ENCODE data around the gene CACUL1. TPM values are rescaled to one million over a fixed set of nuclear protein-coding genes. Genes with fewer than 3 reads are reported as not detected.

Gene CACUL1
- total and polyA plus RNA-seq, 2 donors (not counting 3 experiments of a cell fraction or from before 2014, with no cell fraction given), result 6.0 to 35.1 TPM

GRCh38 chr10:118680197-118680596 is 74.6 kb downstream of the CACUL1 start:
- no peak overlapping the region for H3K27ac ChIP-seq (ENCODE audit: insufficient read depth, low read depth, low read length)
- H3K9ac ChIP-seq (replicated peaks; ENCODE audit: extremely low read depth, insufficient read depth, low read length), result no peak overlapping the region
- dilution Hi-C loops (cut with MboI; ENCODE audit: extremely low pct_ligation_motif_present, low sequenced_read_pairs), result no loop called here
- no peak overlapping the region for H3K4me2 ChIP-seq (ENCODE audit: insufficient read depth, low read length)
- H2AFZ ChIP-seq (ENCODE audit: low read depth, low read length), result no peak overlapping the region
- no peaks in the 10 kb centered on the region for H4K20me1 ChIP-seq (replicated peaks; ENCODE audit: control insufficient read depth, extremely low read depth, insufficient read depth, low read length)
- H3K4me1 ChIP-seq (ENCODE audit: control insufficient read depth, extremely low read depth, insufficient read depth, low read length), result no peaks in the 10 kb centered on the region
- no peak for DNase-seq (ENCODE audit: low read depth, low spot score)
- no peaks in the 10 kb centered on the region for H3K27me3 ChIP-seq (ENCODE audit: control insufficient read depth in 2 of 2, insufficient read depth in 2 of 2, low read length in 2 of 2)
- TF ChIP-seq POLR2A (IDR thresholded peaks at IDR 0.05; ENCODE audit: low read depth, low read length), result no peak
- no peak for TF ChIP-seq MYC (IDR thresholded peaks at IDR 0.05; ENCODE audit: low read depth, low read length)
- TF ChIP-seq MAX (IDR thresholded peaks at IDR 0.05; ENCODE audit: insufficient read depth, insufficient read length), result no peak
- TF ChIP-seq POLR2AphosphoS5 (IDR thresholded peaks at IDR 0.05; ENCODE audit: insufficient read depth, low read depth, low read length), result no peak
- TF ChIP-seq GATA2 (IDR thresholded peaks at IDR 0.05; ENCODE audit: insufficient read depth, insufficient read length, low read depth, low read length), result no peak
- TF ChIP-seq FOS (IDR thresholded peaks at IDR 0.05; ENCODE audit: borderline replicate concordance, insufficient read depth, low read length), result no peak
- TF ChIP-seq JUN (IDR thresholded peaks at IDR 0.05; ENCODE audit: borderline replicate concordance, insufficient read depth, insufficient read length, low read depth), result no peak
- no peak for TF ChIP-seq EZH2 (IDR thresholded peaks at IDR 0.05; ENCODE audit: borderline replicate concordance, low read depth, low read length, severe bottlenecking)
- TF ChIP-seq, protein P1, sequence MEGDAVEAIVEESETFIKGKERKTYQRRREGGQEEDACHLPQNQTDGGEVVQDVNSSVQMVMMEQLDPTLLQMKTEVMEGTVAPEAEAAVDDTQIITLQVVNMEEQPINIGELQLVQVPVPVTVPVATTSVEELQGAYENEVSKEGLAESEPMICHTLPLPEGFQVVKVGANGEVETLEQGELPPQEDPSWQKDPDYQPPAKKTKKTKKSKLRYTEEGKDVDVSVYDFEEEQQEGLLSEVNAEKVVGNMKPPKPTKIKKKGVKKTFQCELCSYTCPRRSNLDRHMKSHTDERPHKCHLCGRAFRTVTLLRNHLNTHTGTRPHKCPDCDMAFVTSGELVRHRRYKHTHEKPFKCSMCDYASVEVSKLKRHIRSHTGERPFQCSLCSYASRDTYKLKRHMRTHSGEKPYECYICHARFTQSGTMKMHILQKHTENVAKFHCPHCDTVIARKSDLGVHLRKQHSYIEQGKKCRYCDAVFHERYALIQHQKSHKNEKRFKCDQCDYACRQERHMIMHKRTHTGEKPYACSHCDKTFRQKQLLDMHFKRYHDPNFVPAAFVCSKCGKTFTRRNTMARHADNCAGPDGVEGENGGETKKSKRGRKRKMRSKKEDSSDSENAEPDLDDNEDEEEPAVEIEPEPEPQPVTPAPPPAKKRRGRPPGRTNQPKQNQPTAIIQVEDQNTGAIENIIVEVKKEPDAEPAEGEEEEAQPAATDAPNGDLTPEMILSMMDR (IDR thresholded peaks at IDR 0.05; ENCODE audit: extremely low read depth in 1 of 2, insufficient read depth in 1 of 2, low read depth in 1 of 2, low read length in 2 of 2), result no peak
- no peak for FAIRE-seq
- H3K4me3 ChIP-seq (replicated peaks in 1 of 3; ENCODE audit: insufficient read depth in 1 of 3, low read depth in 1 of 3, low read length in 3 of 3), result no peak overlapping the region
- H3K36me3 ChIP-seq (ENCODE audit: control insufficient read depth in 2 of 2, extremely low read depth in 1 of 2, insufficient read depth in 2 of 2, low read length in 2 of 2), result peaks cover 0 to 1% of the 10 kb centered on the region in 2 experiments
- H3K79me2 ChIP-seq (ENCODE audit: control insufficient read depth, insufficient read depth, low read length), result no peaks in the 10 kb centered on the region
- intact Hi-C loops (cut with micrococcal nuclease), result no loop called here
- CTCF ChIA-PET, result interaction anchor here (1.6 kb wide), 1 partner anchor 11 kb away, joined by 4 read pairs; no protein-coding TSS in a partner anchor
- no peaks in the 10 kb centered on the region for H3K9me3 ChIP-seq (replicated peaks; ENCODE audit: control insufficient read depth, insufficient read depth, low read length)
- BruUV-seq (replicated peaks), result no TSS peak
- H3K9me1 ChIP-seq (replicated peaks; ENCODE audit: control insufficient read depth, extremely low read depth, insufficient read depth, low read length), result no peaks in the 10 kb centered on the region
- POLR2A ChIA-PET, result no interaction called here
